Measurements from ENCODE around the gene STX8.

Gene STX8

DNA sequence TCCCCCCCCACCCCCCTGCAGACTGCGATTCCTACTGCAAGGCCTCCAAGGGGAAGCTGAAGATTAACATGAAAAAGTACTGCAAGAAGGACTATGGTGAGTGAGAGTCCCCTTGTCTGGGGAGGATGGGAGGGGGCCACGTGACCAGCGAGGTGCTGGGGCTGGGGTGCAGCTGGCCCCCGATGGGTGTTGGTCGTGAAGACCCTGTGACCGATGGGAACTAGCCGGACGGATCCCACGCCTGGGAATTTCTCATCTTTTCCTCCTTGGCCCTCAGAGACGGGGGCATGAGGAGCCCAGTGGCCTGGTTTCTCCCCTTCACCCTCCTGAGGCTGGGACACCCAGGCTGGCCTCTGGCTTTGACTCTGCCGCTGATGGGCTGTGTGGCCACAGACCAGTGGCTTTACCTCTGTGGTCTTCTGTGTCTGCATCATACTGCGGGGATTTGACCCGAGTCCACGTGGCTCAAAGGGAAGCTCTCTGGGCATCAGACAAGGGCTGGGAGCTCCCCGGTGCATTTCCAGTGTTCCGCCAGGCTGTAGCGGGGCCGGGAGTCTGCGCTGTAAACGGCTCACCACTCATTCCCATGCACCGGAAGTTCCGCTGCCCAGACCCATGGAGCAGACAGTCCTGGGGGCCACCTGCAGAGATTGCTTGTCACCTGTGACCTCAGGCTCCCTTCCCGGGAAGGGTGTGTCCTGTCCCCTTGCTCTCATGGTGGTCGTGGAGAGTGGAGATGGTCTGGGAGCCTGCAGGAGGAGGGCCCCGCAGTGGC is 354.3 kb downstream of the STX8 start:
- DNase-seq = no peak

DNA sequence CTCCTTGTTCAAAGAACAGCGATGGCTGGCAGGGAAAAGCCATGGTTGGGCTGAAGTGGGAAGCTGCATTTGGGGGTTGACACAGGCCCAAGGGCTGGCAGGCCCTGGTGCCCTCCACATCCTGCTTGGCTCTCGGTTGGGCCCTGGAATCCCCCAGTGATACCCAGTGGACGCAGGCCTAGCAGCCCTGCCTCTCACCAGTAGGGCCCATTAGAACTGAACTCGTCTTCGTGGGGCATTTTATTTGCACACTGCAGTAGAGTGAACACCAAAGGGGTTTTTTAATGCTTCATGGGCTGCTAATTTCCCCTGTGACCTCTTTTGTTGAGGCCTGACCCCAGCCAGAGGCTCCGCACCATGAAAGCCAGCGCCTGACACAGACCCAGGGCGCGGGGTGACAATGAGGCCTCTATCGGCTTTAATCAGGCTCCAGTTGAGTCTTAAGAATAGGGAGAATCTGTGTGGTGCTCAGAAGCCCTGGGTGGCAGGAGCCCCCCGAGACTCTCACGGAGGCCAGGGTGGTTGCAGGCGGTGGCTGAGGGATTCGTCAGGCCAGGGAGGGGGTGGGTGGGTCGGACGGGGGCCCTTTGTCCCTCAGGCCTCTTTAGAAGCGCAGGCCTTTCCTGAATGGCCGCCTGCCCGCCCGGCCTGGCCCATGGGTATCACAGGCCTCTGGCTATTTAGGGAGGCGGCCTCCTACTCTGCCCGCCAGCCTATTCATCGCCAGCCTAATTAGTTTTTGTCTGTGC is 355.0 kb downstream of the STX8 start:
- no peak for DNase-seq

DNA sequence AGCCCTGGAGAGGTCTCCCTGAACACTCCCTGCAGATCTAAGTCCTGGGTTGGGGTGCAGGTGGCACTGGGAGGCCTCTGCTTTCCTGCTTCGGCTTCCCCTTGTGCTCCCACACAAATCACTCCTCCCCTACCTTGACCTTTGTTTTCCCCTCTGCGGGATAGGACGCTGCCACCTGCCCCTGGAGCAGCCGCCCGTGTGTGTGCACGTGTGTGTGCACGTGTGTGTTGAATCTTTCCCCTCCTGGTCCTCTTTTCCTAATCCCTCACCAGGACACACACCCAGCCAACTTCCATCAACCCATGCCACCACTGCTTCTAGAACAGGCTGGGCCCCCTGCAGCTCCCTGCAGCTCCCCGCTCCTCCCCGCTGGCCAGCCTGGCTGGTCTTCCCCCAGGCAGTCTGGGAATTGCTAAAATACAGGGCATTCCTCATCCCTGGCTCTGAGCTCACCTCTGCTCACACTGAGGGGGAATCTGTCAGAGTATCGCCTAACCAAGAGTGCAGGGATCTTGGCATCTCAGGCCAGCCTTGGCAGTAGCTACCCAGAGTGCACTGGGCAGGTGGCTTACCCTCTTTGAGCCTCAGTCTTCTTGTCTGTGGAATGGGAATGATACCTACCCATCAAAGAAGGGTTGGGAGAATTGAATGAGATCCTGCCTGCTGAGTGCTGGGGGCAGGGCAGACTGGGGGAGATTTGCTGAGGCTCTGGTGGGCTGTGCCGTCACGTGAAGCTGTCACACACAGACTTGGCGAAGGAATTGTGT is 355.8 kb downstream of the STX8 start:
- no peak for DNase-seq

DNA sequence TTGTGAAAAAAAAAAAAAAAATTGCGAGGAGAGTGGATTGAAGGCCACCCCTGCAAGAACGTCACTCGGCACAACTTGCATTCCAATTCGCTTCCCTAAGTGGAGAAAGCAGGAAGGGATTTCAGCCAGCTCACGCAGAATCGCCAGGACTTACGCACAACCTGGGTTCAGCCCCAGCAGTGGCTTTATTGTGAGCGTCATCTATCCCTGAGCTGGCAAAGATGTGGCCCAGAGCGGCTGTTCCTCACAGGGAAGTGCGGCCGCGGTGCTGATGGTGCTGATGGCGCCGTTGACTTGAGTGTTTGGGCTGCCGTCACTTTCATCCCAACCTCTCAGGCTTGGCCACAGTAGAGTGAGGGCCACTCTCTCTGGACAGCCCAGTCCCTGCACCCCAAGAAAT is 356.7 kb downstream of the STX8 start:
- no peak for DNase-seq

DNA sequence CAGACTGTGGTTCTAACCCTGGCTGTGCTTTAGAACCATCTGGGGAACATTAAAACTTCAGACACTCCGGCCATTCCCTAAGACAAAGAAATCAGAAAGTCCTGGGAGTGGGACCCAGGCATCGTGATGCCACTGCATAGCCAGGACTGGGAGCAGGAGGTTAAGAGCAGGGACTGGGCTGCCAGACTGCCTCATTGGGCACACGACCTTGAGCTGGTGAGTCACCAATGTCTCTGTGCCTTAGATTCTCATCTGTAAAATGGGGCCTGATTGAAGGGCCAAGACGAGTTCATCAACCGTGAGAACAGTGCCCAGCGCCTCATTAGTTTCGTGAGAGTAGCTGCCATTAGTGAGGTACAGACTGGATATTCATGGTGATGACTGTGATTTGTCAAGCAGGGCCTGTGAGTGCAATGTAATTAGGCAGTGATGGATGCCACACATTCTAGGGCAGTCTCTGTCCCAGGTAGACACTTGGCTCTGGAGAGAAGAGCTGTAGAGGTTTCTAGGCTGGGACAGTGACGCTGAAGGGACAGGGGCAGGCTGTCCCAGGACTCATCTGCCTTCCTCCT is 357.5 kb downstream of the STX8 start:
- DNase-seq = no peak

DNA sequence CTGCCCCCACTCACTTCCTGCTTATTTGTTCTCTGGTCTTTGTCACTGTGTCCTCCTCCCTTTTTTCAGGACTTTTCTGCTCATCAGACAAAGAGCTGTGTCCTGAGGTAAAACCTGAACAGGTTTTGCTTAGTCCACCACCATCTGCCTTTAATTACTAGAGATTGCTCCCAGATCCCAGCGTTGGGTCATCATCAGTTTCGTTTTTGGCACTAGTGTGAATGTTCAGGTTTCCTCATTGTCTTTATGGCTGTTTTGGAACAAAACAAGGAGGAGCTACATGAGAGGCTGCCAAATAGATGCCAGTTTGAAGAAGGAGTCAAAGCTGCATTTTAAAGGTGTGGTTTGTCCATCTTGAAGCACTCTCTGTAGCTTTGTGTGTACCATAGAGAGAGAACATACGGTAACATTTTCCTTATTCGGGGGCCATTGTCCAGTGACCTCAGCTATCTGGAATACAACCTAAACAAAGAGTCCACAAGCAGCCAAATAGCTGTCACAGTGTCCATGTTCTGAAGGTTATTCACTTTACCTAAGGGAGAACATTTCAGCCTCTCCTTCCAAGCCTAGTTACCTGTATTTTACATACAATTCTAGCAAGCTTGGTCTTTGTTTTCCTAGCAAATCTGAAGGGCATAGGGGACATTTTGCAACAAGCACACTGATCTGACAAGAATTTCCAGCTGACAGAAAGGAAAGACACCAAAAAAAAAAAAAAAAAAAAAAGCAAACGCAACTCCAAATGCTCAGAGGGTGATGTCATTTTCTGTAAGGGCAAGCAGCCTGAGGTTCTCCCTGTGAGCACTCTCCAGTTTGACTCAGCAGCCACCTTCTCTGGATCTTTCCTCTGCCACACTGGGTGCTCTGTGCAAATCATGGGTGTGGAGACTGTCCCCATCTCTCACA is 358.2 kb downstream of the STX8 start:
- DNase-seq = no peak

DNA sequence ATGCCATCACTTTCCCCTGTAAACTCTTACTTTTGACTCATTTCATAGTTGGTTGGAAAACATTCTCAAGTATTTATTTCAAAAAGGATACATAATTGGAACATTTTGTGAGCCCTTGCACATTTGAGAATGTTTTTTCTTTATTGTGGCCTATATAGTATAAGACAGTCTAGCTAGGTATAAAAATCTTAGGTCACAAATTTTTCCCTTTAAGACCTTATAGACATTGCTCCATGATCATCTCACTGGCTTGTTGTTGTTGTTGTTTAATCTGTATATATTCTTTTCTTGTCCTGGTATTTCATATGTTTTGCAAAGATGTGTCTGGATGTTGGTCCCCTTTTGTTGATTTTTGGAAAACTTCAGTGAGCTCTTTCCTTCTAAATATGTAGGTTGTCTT is 360.2 kb downstream of the STX8 start:
- no peak for DNase-seq

DNA sequence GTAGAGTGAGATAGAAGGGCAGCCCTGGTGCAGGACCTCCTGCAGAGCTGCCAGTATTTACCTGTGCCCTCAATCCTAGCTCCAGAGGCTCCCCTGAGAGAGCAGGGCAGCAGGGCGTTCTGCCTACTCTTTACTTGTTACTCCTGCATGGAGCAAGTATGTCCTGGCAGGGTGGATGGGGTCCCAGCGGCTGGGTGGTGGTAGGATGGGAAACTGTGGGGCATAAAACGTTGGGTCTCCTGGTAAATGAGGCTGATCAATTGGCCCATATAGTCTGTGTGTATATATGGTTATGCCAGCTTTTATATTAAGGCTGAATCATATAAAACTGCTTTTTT is 362.3 kb downstream of the STX8 start:
- no peak for DNase-seq

DNA sequence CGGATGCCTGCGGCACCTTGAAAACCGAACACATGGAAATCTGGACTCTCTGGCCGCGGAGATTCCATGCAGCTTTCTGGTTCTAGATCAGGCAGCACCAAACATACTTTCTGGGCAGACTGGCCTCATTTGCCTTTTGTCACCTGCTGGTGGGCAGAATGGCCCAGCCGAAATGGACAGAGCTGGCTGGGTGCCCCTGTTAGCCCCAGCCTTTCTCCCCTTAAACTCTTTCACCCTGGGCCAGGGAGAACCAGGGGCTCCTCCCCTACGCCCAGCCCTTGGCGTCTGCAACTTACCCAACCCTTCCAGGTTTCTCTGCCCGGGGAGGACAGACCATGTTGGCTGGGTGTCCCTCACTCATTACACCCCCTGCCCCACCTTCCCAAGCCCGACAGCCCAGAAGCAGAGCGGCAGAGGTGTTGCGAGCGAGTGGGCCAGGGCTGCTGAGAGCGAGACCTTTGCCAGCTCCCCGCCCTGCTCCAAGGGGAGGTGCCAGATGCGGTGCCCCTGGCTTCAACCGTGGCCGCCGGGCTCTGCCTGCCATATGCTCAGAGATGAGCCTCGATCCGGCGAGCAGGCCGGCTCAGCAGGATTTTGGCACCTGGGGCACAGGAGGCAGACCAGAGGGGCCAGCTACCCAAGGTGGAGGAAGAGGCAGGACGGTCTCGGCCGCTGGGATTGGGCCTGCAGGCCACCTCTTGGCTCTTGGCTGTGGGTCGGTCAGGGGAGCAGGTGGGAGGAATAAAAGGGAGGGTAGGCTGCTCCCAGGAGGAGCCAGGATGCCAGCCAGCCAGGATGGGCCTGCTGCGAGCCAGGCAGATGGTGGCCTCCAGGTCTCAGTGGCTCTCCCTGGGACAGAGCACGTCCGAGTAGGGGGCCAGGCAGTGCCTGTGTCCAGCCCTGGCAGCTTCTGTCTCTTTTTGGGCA is 363.0 kb downstream of the STX8 start:
- no peak for DNase-seq

DNA sequence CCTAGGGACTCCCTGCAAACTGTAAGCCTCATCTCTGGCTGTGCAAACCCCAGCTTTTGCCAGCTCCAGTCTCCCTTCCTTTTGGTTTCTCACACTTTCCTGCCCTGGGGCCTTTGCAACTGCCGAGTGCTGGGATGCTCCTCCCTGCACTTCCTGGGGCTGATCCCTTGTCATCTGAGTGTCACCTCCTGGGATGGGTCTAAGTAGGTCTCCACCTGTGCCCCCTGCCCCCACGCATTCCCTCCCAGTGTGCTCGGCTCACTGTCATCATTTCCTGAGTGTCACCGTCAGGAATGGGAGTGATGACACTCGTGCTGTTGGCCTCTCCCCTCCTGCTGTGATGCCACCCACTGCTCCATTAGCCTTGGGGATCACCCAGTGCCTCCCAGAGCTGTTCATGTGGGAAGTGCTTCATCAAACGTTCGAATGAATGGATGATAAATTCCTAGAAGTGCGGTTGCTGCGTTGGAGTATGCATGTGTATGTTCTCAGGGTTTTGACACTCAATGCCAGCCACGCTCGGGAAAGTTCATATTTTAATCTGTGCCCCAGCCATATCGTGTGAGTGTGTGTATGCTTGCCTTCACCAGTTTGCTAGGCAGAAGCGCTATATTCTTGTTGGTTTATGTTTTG is 364.4 kb downstream of the STX8 start:
- no peak for DNase-seq

DNA sequence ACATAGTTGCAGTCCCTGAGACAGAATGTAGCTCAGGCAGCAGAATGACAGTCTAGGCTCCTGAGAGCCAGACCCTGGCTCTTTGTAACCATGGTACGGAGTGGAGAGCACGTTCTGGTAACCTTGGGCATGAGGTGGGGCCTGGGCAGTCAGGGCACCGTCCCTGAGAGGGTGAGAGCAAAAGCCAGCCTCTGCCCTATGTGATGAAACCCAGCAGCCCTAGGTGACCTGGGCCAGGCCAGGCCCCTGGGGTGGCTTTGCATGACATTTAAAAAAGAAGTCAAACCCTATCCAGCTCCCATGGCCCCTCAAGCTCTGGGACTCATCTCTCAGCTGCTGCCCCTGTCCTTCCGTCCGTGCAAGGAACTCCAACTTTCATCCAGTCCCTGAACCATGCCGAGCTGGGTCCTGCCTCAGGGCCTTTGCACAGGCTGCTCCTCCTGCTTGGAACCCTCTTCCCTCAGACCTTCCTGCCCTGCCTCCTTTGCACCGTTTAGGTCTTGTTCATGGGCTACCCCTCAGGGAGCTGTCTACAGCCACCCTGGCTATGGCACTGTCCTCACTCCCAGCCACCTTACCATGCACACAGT is 365.7 kb downstream of the STX8 start:
- DNase-seq = no peak

DNA sequence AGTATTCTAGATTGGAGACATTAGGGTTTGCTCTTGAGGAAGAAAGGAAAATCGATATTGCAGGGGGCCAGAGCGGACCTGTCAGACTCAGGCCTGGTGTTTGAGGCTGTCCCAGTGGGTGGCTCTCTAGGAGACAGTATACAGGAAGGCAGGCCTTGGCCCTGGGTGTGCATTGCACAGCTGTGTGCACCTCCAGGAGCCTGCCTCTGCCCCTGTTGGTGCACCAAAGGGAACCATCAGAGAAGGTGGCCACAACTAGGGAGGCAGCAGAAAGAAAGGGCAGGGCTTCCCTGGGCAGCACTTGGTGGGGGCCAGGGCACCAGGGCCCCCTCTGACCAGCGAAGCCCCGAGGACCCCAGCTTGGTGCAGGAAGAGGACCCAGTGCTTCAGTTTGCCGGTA is 366.3 kb downstream of the STX8 start:
- no peak for DNase-seq

DNA sequence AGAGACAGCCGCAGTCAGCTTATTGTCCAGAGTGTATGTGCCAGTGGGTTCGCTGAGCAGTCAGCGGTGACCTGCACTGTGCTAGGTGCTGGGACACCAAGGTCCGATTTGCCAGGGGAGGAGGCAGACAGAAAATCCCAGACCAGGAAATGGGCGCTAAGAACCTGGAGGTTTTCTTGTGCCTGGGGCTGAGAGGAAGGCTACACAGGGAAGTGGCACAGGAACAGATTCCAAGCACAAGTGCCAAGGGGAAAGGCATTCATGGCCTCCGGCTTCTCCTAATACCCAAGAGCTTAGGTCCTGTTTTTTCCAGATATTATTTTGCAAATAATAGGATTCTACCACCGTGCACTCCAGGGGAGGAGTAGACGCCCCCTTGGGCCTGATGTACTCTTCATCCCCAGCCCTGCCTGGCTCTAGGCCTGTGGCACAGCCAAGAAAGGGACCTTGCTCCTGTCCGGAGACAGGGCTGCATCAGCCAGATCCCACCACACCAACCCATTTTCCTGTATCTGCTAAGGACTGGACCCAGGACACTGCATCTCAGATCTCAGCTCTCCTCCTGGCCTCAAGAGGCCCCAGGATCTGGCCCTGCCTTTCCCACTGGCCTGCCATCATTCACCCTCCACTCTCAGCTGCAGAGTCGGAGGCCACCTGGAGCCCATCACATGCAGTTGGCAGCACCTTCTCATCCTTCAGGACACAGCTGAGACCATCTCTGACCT is 367.1 kb downstream of the STX8 start:
- no peak for DNase-seq

DNA sequence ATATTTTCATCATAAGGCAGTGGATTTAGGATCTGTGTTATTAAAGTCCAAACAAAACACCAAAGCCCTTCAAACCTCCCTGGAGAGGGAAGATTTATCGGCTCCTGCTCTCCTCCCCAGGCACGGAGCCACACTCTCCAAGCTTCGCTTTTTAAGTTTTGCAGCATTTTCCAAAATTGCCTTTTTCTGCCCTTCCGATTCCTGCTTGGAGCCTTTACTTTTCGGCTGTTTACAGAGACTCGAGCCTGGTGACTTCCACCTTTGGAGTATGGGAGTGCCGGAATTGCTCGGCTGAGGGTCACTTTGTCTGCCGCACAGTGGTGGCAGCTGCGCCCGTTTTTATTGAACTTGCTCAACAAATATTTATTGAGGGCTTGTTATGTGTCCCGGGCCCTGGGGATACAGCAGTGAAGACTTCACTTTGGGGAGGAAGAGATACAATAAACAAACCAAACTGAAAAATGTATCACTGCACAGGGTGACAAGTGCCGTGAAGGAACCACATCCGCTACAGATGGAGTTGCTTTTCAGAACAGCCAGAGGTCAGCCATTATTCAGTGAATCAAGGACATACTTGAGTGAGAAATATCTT is 368.8 kb downstream of the STX8 start:
- no peak for DNase-seq

DNA sequence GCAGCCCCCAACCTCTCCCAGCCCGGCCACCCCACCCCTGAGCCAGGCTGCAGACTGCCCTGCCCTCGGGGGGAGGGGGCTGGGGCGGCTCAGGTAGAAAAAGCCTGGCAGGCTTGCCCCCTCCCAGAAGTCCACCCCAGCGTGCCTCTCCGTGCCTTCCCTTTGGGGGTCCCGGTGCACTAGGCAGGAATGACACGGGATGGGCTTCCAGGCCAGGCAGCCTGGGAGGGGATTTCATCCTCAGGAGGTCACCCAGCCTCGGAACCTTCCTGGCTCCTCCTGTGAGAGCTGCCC is 369.3 kb downstream of the STX8 start:
- no peak for DNase-seq

DNA sequence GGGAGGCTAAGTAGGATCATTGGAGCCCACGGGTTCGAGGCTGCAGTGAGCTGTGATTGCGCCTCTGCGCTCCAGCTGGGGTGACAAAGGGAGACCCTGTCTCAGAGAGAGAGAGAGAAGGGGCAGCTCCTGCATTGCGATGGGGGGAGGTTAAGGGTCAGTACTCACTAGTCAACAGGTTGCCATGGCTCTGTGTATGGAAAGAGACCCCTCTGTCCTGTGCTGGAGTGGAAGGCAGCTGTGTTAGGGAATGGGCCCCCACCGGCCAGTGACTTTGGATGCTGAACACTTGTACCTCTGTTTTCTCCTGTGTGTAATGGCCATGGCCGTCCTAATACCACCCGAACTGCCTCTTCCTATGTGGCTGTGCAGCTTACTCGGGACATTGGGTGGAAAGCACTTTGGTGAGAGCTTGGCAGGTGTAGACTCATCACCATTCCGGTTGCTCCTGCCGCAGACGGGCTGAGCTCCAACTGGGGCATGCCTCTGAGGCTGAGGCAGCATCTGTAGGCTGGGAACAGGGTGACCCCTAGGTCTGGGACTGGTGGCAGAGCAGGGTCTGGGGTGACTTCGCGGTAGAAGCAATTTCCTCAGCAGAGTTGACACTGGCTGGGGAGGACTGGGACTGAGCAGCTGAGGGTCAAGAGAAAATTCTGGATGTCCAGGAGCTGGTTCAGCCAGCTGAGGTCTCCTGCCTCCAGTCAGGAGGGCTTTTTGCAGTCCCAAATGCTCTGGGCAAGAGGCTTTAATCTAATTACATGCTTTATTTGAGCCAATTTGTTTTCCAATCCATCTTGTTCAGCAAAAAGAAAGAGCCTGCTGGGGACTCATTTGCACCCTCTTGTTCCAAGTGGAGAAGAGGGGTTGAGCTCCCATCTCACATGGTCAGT is 369.9 kb downstream of the STX8 start:
- no peak for DNase-seq

DNA sequence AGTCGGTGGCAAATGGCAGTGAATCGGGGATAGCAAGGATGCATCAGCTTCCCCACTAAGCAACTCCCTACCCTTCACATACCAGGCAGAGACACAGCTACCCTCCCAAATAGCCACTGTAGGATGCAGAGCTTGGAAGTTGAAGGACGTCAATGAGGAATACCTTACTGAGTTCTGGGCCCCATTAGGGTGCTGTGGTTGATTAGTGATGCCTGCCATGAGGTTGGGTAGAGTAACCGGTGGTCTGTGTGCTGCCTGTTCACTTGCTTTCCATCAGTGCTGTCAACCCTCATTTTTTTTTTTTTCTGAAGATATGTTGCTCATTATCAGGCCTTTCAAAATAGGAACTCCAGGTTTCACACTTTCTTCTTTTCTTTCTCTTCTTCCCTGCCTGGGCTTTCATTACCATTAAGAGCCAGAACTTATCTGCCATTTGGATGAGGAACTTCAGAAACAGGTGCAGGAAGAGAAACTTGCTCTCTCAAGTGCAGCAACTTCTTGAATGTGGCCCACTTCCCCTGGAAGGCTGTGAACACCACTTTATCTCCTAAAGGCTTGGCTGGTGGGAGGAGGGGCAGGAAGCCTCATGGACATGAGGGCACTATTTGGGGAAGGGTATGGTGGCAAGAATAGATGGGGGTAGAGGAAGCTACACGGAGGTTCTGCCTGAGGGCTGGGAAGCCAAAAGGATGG is 370.8 kb downstream of the STX8 start:
- no peak for DNase-seq

All from NCI-H1436 (cell line).